IMR-90 (cell line): ENCODE measurements around the gene SLC44A5.

Experiments used
- BHLHE40 ChIP-seq: fragments of 150-350 bp; IDR thresholded peaks from 2 replicates; pipeline ENCODE4 v1.6.1; 2016; ENCODE audit warnings: mild to moderate bottlenecking, low read depth, low read length
- MXI1 ChIP-seq: IDR thresholded peaks from 2 replicates; pipeline ENCODE4 v1.6.1; 2012; ENCODE audit warnings: low read depth, mild to moderate bottlenecking, low read length, moderate library complexity, borderline replicate concordance
- POLR2A ChIP-seq: IDR thresholded peaks from 2 replicates; pipeline ENCODE4 v1.6.1; 2012; ENCODE audit warnings: mild to moderate bottlenecking, low read depth, low read length
- RAD21 ChIP-seq: IDR thresholded peaks from 2 replicates; pipeline ENCODE4 v1.6.1; 2012; ENCODE audit warnings: low read length, improper control_type of control experiment
- RCOR1 ChIP-seq: IDR thresholded peaks from 2 replicates; pipeline ENCODE4 v1.6.1; 2012; ENCODE audit warnings: mild to moderate bottlenecking, low read length, improper control_type of control experiment; ENCODE audit not compliant: insufficient replicate concordance
- TF ChIP-seq, protein P1 (sequence below): conservative IDR thresholded peaks from 2 replicates; pipeline ENCODE4 v1.5.1; 2012; ENCODE audit warnings: mild to moderate bottlenecking, low read depth, low read length, improper control_type of control experiment
- TF ChIP-seq, protein P2 (sequence below): fragments of 150-350 bp; IDR thresholded peaks from 2 replicates; pipeline ENCODE4 v1.6.1; 2017; ENCODE audit warnings: mild to moderate bottlenecking, antibody characterized with exemption, low read length, low read depth

DNA sequence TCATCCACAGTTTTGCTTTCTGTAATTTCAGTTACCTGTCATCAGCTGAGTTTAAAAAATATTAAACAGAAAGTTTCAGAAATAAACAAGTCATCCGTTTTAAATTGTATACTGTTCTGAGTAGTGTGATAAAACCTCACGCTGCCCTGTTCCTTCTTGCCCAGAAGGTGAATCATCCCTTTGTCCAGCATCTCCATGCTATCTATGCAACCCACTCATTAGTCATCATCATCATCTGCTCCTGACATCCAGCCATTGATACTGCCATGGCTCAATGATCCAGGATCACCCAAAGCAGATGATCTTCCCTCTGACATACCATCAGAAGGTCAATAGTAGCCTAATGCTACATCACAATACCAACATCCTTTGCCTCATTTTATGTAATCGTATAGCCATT is 198.3 kb downstream of the SLC44A5 start:
- TF ChIP-seq RAD21 (no peak), POLR2A (no peak), BHLHE40 (no peak), MXI1 (no peak), RCOR1 (no peak)
- TF ChIP-seq, protein P1, sequence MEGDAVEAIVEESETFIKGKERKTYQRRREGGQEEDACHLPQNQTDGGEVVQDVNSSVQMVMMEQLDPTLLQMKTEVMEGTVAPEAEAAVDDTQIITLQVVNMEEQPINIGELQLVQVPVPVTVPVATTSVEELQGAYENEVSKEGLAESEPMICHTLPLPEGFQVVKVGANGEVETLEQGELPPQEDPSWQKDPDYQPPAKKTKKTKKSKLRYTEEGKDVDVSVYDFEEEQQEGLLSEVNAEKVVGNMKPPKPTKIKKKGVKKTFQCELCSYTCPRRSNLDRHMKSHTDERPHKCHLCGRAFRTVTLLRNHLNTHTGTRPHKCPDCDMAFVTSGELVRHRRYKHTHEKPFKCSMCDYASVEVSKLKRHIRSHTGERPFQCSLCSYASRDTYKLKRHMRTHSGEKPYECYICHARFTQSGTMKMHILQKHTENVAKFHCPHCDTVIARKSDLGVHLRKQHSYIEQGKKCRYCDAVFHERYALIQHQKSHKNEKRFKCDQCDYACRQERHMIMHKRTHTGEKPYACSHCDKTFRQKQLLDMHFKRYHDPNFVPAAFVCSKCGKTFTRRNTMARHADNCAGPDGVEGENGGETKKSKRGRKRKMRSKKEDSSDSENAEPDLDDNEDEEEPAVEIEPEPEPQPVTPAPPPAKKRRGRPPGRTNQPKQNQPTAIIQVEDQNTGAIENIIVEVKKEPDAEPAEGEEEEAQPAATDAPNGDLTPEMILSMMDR = no peak
- TF ChIP-seq, protein P2, sequence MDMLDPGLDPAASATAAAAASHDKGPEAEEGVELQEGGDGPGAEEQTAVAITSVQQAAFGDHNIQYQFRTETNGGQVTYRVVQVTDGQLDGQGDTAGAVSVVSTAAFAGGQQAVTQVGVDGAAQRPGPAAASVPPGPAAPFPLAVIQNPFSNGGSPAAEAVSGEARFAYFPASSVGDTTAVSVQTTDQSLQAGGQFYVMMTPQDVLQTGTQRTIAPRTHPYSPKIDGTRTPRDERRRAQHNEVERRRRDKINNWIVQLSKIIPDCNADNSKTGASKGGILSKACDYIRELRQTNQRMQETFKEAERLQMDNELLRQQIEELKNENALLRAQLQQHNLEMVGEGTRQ = no peak
